NCI-H2107 treated with DMSO at 0.1 percent for 48 hours (cell line): ENCODE results near the gene BEX2.
A peak's percentile ranks its signal among the peaks of the same experiment; 100 is the strongest.
"Not testable (repeated sequence)": the region's sequence is repeated elsewhere in the genome, so short reads cannot be mapped to it uniquely, and the experiment has no call there.

Source experiments
- DNase-seq: peaks from one replicate; lab custom pipeline; 2025; ENCODE audit not compliant: unreplicated experiment; lab: John Stamatoyannopoulos, UW

The BEX2 gene

DNA sequence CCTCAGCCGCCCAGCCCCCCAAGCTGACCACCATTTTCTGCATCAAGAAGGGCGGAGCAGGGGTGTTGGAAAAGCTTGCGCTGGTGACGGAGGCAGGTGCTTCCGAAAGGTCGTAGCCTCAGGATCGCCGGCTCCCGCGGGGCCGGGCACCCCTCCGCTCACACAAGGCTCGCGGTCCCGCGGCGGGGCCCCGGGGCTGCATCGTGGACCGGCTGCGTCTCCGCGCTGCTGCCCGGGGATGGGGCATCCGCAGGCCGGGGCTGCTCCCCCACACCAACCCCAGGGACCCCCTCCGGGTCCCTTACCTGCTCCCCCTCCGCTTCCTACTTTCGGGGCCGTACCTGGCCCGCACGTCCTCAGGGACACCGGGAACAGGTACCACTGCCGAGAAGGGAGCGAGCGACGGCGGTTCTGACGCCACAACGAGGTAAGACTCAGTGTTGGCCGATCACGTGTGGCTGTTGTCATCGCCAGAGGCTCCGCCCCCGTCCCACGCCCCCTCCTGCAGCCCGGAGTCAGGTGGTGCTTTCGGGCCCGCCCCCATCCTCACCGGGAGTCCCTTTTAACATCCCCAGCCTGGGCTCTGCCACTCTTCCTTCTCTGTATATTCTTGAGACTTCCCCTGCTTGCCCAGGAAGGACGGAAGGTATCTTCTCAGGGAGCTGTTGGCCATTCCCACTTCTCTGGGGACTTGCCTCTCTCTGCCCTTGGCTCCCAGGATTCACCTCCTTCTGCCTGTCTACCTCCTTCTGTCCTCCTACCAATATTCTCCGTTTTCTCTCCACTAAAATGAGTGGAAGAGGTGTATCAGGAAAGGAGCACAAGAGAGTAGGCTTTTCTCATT is at the start of gene BEX2:
Gene BEX2, minus strand, starts transcription at position 436 of the 844 bp plus-strand sequence. CDS start 1,014 bp downstream, outside the sequence.
- DNase-seq = peak; percentile 75

DNA sequence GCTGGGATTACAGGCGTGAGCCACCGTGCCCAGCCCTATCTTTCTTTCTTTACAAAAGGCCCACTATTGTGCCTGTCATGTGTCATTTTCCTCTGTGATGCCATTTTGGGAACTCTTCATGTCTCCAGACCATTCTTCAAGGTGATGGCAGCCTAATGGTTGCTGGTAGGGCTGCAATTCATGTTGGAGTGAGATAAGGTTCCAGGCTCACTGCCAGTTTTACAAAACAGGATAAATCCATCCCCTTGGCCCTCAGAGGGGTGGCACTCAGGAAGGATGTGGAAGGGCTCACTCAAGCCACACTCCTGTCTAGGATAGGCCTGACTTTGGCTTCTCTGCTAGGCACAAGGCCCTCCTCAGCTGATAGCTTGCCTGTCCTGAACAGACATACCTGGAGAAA is 49.3 kb upstream of the BEX2 start:
- DNase-seq = no peak

DNA sequence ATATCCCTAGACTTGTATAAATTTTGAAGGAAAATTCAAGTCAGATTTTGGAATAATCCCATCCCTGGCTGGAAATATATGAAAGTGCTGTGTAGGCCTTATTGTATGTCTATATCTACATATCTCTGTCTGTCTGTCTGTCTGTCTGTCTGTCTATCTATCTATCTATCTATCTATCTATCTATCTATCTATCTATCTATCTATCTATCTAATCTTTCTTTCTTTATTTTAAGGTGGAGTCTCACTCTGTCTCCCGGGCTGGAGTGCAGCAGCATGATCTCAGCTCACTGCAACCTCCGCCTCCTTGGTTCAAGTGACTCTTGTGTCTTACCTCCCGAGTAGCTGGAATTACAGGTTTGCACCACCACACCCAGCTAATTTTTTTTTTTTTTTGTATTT is 48.8 kb upstream of the BEX2 start:
- not testable (repeated sequence) for DNase-seq

GRCh38 chrX:103357871-103358270 is 47.1 kb upstream of the BEX2 start:
- DNase-seq = no peak

DNA sequence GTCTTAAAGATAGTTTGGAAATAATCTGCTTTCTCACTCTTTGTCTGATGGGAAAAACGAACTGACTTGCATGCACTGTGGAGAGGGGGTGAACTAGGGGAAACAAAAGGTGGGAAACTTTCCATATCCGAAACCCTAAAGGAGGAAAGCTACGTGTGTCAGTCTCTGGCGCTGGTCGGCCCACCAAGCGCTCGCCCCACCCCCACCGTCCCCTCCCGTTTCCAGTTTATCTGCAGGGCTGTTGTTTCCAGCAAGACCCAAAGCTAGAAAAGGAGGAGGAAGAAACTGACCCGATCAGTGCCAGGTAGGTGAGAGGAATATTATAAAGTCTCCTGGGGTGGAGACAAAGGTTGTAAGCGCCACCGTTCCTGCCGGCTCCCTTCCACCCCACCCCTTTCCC is 46.1 kb upstream of the BEX2 start:
- DNase-seq = peak; percentile 6

DNA sequence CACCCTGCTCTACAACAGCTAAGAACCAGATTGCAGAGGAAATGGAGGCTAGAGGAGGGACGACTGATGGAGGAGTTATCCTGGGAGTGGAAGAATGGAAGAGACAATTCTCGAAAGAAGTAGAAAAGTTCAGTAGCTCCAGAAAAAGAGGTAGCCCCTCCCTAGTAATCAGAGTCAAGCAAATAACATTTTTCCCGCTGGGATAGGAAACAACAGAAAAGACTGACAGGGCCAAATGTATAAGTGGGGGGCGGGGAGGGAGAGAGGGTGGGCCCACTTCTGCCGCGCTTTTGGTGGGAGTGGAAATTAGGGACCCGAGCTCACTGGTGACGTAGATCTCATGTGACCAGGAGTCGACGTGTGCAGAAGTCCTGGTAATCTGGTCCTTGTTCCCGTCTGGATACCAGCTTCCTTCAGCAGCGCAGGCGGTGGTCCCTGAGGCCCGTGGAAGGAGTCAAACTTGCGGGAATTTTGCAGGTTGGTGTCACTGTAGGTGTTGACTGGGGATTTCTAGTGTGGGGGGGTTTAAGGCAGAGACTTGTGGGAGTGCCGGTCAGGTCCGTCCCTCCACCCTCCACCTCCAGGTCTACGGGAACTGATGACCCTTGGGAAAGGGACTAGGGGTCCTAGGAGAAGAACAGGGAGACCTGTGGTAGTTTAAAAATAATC is 45.5 kb upstream of the BEX2 start, which contains the start of gene TCEAL9:
Gene TCEAL9, plus strand, starts transcription at position 377 of the 669 bp plus-strand sequence. CDS start 1,179 bp downstream, outside the sequence.
- DNase-seq = peak; percentile 64

DNA sequence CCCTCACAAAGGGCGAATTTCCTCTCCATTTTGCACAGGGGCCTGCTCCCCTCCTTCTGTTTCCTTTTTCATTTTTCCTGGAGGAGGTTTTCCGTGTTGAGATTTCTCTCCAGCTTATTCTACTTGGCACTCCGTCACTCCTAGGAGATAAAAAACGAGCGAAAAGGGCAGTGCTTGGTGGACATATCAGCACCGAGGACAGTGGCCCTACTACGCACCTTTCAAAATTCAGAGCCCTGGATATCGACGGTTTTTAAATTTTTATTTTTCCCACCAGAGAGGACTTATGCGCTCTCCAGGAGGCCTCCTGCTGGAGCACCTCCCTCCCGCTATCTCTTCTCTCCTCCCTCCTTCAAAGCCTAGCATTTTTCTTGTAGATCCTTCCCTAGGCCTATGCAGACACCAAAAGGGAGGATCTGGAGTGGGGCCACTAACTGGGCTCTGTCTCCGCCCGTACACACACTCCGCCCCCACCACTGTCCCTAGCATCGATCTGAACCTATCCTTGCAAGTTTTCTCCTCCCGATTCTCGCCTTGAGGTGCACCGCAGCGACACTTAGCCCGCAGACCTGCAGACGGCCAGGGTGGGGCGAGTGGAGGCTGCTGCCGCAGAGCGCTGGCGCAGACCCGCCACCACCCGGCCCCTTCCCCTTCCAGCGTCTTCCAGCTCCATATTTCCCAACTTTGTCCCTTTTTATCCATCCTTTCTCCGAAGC is 37.0 kb upstream of the BEX2 start:
- DNase-seq = no peak

- no peak for DNase-seq
These were observed 33.8 kb upstream of the BEX2 start for GRCh38 chrX:103344606-103345005.

DNA sequence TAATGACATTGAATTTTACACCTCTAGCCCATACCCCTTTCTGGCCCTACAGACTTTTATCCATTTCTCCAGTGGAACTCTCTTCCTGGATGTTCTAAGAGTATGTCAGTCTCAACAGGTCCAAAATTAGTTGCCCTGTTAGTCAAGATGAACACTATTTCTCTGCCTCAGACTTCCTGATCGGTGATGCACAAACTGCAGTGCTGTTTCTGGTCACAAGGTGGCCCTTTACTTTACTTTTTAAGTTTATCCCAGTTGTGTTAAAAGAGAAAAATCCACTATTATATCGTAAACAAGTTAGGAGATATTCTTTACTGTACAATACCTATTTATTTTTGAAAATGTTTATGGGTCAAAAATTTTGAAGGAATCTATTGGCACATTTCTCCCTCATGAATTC is 32.3 kb upstream of the BEX2 start:
- DNase-seq = peak; percentile 22

DNA sequence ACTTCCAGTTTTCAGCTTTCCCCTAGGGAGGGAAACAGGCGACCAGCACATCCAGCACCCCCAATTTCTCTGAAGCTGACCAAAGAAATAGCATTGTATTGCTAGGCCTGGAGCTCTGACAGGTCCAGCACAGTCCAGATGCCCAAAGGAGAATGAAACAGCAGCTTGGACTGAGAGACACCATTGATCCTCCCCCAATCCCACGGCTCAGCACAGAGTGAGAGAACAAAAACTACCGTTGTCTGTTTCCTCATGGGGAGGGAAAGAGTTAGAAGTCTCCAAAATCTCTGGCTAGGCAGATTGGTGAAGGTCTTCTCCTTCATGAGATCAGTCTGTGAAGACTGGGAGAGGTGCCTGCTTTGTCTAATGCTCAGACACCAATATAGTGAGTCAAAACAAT is 27.9 kb upstream of the BEX2 start:
- DNase-seq = no peak

DNA sequence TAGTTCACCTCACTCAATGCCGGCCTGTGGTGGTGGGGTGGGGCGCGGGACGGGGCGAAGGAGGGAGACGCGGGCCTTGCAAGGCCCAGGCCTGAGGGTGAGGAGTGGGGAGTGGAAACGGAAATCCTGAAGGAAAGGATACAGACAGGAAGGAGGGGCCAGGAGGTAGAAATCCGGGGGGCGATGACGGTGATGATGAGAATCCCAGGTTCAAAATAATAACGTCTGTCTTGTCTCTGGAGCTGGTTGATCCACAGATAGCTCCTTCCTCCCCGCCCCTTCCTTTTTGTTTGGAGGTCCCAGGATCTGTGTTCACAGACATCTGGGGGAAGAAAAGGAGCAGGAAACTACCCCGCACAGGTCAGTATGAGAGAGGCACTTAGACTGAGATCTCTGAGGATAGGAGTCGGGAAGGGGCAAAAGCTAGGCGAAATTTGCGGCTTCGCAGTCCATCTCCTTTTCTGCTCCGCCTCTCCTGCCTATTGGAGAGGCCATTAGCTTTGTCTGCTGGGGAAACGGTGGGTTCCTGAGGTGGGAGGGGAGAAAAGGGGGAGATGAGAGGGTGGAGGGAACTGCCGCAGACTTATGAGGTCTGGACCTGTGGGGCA is 20.0 kb upstream of the BEX2 start:
- DNase-seq = no peak

DNA sequence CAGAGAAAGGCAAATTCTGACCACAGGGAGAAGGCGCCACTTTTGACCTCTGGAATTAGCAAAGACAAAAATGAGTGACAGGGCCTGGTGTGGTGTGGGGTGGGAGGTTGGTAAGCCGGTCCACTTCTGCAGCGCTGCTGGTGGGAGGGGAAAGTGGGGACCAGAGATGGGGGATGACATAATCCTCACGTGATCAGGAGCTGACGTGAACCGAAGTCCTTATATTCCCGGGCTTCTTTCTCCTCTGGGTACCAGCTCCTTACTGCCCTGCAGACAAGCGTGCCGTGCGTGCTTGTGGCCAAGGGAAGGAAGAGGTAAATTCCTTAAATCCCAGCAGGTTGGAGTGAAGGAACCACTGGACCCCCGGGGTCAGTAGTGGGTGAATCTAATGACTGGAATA is 19.2 kb upstream of the BEX2 start, which contains the start of gene TCEAL7:
Gene TCEAL7, plus strand, starts transcription at position 249 of the 400 bp plus-strand sequence. CDS start 1,165 bp downstream, outside the sequence.
- DNase-seq = no peak

DNA sequence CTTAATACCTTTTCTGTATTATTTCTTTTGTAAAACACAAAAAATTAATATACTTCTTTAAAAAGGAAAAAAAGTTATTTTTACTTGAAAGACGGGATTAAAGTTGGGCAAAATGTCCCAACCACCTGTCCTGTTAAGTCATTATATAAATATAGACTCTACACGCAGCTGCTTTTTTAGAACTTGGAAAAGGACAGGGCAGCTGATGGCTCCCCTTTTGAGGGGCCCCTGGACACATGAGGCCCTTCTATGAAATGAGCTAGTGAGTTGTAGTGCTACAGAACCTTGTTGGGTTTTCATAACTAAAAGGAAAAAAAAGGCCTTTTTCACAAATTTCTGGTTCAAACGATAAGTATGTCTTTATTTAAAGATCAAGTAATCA is 600 bp upstream of the BEX2 start:
- DNase-seq = no peak

DNA sequence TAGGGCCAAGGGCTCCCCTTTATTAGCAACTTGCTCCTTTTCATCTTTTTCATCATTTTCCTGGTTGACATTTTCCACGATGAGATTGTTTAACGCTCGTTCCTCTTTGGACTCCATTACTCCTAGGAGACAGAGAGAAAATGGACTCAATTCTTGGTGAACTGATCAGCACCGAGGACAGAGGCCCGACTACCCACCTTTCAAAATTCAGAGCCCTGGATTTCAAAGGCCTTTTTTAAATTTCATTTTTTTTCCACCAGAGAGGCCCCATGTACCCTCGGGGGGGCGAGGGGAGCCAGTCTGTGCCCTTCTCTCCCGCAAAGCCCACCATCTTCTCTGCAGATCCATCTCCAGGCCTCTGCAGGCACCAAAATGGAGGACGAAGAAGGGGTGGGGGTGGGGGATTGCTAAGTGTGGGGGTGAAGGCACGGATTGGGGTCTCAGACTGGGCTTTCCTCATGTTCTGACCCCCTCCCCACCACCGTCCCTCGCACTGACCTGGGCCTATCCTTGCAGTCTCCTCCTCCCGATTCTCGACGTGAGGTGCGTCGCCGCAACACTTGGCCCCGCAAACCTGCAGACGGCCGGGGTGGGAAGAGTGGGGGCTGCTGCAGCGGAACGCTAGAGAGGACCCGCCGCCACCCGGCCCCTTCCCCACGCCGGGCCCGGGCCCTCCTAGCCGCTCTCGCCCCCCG is 783 bp downstream of the BEX2 start:
- no peak for DNase-seq

DNA sequence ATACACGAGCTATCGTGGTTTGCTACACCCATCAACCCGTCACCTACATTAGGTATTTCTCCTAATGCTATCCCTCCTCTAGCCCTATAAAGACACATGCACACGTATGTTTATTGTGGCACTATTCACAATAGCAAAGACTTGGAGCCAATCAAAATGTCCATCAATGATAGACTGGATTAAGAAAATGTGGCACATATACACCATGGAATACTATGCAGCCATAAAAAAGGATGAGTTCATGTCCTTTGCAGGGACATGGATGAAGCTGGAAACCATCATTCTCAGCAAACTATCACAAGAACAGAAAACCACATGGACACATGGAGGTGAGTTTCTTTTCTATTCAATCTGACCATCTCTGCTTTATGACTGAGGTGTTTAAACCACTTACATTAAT is 5.1 kb downstream of the BEX2 start:
- DNase-seq = not testable (repeated sequence)

- no peak for DNase-seq
These were observed 6.1 kb downstream of the BEX2 start for GRCh38 chrX:103304705-103305104.

GRCh38 chrX:103293118-103293517 is 17.7 kb downstream of the BEX2 start:
- DNase-seq = no peak

DNA sequence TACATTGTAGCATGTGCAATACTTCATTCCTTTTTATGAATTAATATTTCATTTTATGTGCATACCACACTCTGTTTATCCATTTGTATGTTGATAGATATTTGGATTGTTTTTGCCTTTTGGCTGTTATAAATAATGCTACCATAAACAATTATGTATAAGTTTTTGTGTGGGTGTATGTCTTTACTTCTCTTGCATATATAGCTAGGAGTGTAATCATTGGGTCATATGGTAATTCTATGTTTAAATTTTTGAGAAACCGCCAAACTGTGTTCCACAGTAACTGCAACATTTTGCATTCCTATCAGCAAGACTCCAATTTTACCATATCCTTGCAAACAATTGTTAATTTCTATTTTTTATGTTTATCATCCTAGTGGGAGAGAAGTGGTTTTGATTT is 31.2 kb downstream of the BEX2 start:
- DNase-seq = no peak

GRCh38 chrX:103276581-103277002 is 34.2 kb downstream of the BEX2 start, which contains the start of gene TCEAL5:
Gene TCEAL5, minus strand, starts transcription at chrX:103276750. Its CDS starts 2,187 bp downstream, at chrX:103274563.
- DNase-seq = peak; percentile 10

DNA sequence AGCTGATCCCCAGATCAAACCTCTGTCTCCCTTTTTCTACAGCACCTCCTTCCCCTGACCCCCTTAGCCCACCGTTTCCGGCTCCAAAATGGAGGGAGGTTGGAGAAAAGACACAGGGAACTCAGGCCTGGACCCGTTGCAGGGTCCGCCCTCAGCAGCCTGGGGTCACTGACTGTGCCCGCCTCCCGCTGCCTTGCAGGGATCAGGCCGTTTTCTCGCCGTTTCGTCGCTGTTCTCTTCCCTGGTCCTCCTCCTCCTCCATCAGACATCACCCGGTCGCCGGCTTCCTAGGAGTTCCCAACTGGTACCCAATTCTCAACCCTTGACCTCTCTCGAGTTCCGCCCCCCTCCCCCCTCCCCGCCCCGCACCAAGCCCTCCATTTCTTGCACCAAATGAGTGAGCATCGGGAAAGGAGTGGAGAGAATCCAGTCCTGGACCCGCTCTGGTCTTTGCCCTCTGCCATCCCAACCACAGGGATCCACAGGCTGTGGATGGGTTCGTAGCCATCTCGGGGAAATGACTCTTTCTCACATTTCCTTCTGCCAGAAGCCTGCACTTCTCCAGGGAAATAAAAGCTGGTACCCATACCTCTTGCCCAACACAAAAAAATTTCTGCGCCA is 34.7 kb downstream of the BEX2 start:
- no peak for DNase-seq
